HFFc6 (cell line): ENCODE measurements around the gene FAT2. TPM values are rescaled to one million over a fixed set of nuclear protein-coding genes. Genes with fewer than 3 reads are reported as not detected.
"Not testable (repeated sequence)": the region's sequence is repeated elsewhere in the genome, so short reads cannot be mapped to it uniquely, and the experiment has no call there.

Source experiments
- DNase-seq: peaks from one replicate; pipeline ENCODE4 v3.0.0-alpha.2; 2018
- H3K27ac Mint-ChIP-seq: 2 replicates; pipeline ENCODE4 v1.8.0; 2020; ENCODE audit warnings: mild to moderate bottlenecking, mixed read lengths
- H3K27me3 Mint-ChIP-seq: 2 replicates; pipeline ENCODE4 v1.8.0; 2021; ENCODE audit warnings: mild to moderate bottlenecking, moderate library complexity, mixed read lengths; ENCODE audit not compliant: insufficient read depth
- H3K36me3 Mint-ChIP-seq: 2 replicates; pipeline ENCODE4 v1.8.0; 2021; ENCODE audit warnings: low read depth, mixed read lengths
- H3K4me1 Mint-ChIP-seq: 2 replicates; pipeline ENCODE4 v1.8.0; 2020; ENCODE audit warnings: low read depth, mixed read lengths
- H3K4me3 Mint-ChIP-seq: 2 replicates; pipeline ENCODE4 v1.8.0; 2020; ENCODE audit warnings: mild to moderate bottlenecking, moderate library complexity, mixed read lengths
- H3K9me3 Mint-ChIP-seq: 2 replicates; pipeline ENCODE4 v1.8.0; 2020; ENCODE audit warnings: mild to moderate bottlenecking, mixed read lengths
- CTCF ChIP-seq: fragments of 200-600 bp; sonication (generic); IDR thresholded peaks from 2 replicates; pipeline ENCODE4 v1.5.0; 2021; ENCODE audit warnings: antibody characterized with exemption, mild to moderate bottlenecking
- total RNA-seq, 6 experiments: library from RNA; stranded (reverse); fragmentation: NEBNext Ultra II Directional; extraction: Animal tissue kit (Norgen Biotek cat#: 25700); gene quantifications; 2 replicates in 1 of 6; 3 replicates in 5 of 6; pipeline ENCODE4 v1.2.3, GENCODE V29; 2021

The FAT2 gene
- total RNA-seq, 6 experiments from 2014 or later: not detected

- H3K4me1 Mint-ChIP-seq: peaks cover 4% of the 10 kb centered on the region; the same call in 1 of the 2 replicates
- no peak for DNase-seq
- H3K27me3 Mint-ChIP-seq: peaks cover 35% of the 10 kb centered on the region
- H3K36me3 Mint-ChIP-seq: no peaks in the 10 kb centered on the region
- H3K4me3 Mint-ChIP-seq: no peak overlapping the region
- H3K9me3 Mint-ChIP-seq: no peaks in the 10 kb centered on the region
- no peak for TF ChIP-seq CTCF
- H3K27ac Mint-ChIP-seq: no peak overlapping the region
Observed at GRCh38 chr5:151581347-151581746, 9.8 kb downstream of the FAT2 start.

- Mint-ChIP-seq H3K27ac (no peak overlapping the region), H3K4me1 (no peaks in the 10 kb centered on the region), H3K27me3 (peaks cover 36% of the 10 kb centered on the region), H3K36me3 (no peaks in the 10 kb centered on the region), H3K9me3 (no peaks in the 10 kb centered on the region), H3K4me3 (no peak overlapping the region)
- TF ChIP-seq CTCF: no peak
- DNase-seq: no peak
Observed at GRCh38 chr5:151580858-151581257, 10.3 kb downstream of the FAT2 start.

- no peak for DNase-seq
- peaks cover 40% of the 10 kb centered on the region for H3K27me3 Mint-ChIP-seq
- no peaks in the 10 kb centered on the region for H3K4me1 Mint-ChIP-seq
- no peaks in the 10 kb centered on the region for H3K36me3 Mint-ChIP-seq
- no peaks in the 10 kb centered on the region for H3K9me3 Mint-ChIP-seq
- no peak for TF ChIP-seq CTCF
- H3K4me3 Mint-ChIP-seq: no peak overlapping the region
- H3K27ac Mint-ChIP-seq: no peak overlapping the region
Observed at GRCh38 chr5:151580239-151580638, 10.9 kb downstream of the FAT2 start.

- H3K4me3 Mint-ChIP-seq, H3K9me3 Mint-ChIP-seq, DNase-seq, H3K36me3 Mint-ChIP-seq, H3K4me1 Mint-ChIP-seq, H3K27ac Mint-ChIP-seq: not testable (repeated sequence)
- peaks cover 46% of the 10 kb centered on the region for H3K27me3 Mint-ChIP-seq
Observed at GRCh38 chr5:151579146-151579545, 12.0 kb downstream of the FAT2 start.

- Mint-ChIP-seq H3K4me1 (no peaks in the 10 kb centered on the region), H3K36me3 (no peaks in the 10 kb centered on the region), H3K27ac (no peak overlapping the region), H3K9me3 (no peaks in the 10 kb centered on the region), H3K4me3 (no peak overlapping the region), H3K27me3 (peaks cover 51% of the 10 kb centered on the region)
- no peak for DNase-seq
- no peak for TF ChIP-seq CTCF
Observed at GRCh38 chr5:151578326-151579025, 12.7 kb downstream of the FAT2 start.

GRCh38 chr5:151577566-151577965 lies 13.6 kb downstream of the FAT2 start:
- Mint-ChIP-seq H3K9me3 (no peaks in the 10 kb centered on the region), H3K4me3 (no peak overlapping the region), H3K27me3 (peaks cover 54% of the 10 kb centered on the region), H3K4me1 (no peaks in the 10 kb centered on the region), H3K36me3 (no peaks in the 10 kb centered on the region), H3K27ac (no peak overlapping the region)
- TF ChIP-seq CTCF: no peak
- DNase-seq: no peak
